ENCODE results near the gene CGNL1.

Gene CGNL1

GRCh38 chr15:57377478-57377847 is 1.2 kb downstream of the CGNL1 start:
- Histone ChIP-seq H3K27ac (replicated peaks) (no peak overlapping the region), H3K4me3 (replicated peaks; ENCODE audit: insufficient read depth, low read length) (no peak overlapping the region), H3K27me3 (ENCODE audit: insufficient read depth, poor library complexity, severe bottlenecking) (peaks cover 31% of the 10 kb centered on the region)
- TF ChIP-seq POLR2AphosphoS5 (IDR thresholded peaks at IDR 0.05; ENCODE audit: low read depth) (no peak), CTCF (IDR thresholded peaks at IDR 0.05; ENCODE audit: insufficient read depth, low read length) (no peak), GABPA (IDR thresholded peaks at IDR 0.05; ENCODE audit: low read depth) (no peak), REST (IDR thresholded peaks at IDR 0.05; ENCODE audit: insufficient replicate concordance, low read depth) (no peak), SPI1 (IDR thresholded peaks at IDR 0.05; ENCODE audit: borderline replicate concordance, low read depth) (no peak)
- DNase-seq (ENCODE audit: low read depth in 1 of 2, low spot score in 1 of 2), result no peak

GRCh38 chr15:57379487-57379886 is 3.2 kb downstream of the CGNL1 start:
- Histone ChIP-seq H3K27me3 (ENCODE audit: insufficient read depth, poor library complexity, severe bottlenecking) (peaks cover 31% of the 10 kb centered on the region), H3K4me3 (replicated peaks; ENCODE audit: insufficient read depth, low read length) (no peak overlapping the region), H3K27ac (replicated peaks) (no peak overlapping the region)
- DNase-seq (ENCODE audit: low read depth in 1 of 2, low spot score in 1 of 2), result no peak
- TF ChIP-seq REST (IDR thresholded peaks at IDR 0.05; ENCODE audit: insufficient replicate concordance, low read depth), result no peak
- no peak for TF ChIP-seq GABPA (IDR thresholded peaks at IDR 0.05; ENCODE audit: low read depth)
- TF ChIP-seq SPI1 (IDR thresholded peaks at IDR 0.05; ENCODE audit: borderline replicate concordance, low read depth), result no peak
- TF ChIP-seq CTCF (IDR thresholded peaks at IDR 0.05; ENCODE audit: insufficient read depth, low read length), result no peak
- no peak for TF ChIP-seq POLR2AphosphoS5 (IDR thresholded peaks at IDR 0.05; ENCODE audit: low read depth)

GRCh38 chr15:57380854-57381253 is 4.5 kb downstream of the CGNL1 start:
- no peak for TF ChIP-seq SPI1 (IDR thresholded peaks at IDR 0.05; ENCODE audit: borderline replicate concordance, low read depth)
- Histone ChIP-seq H3K4me3 (replicated peaks; ENCODE audit: insufficient read depth, low read length) (no peak overlapping the region), H3K27ac (replicated peaks) (no peak overlapping the region), H3K27me3 (ENCODE audit: insufficient read depth, poor library complexity, severe bottlenecking) (peaks cover 23% of the 10 kb centered on the region)
- no peak for DNase-seq (ENCODE audit: low read depth in 1 of 2, low spot score in 1 of 2)

GRCh38 chr15:57382215-57382614 is 5.9 kb downstream of the CGNL1 start:
- H3K27me3 ChIP-seq (ENCODE audit: insufficient read depth, poor library complexity, severe bottlenecking), result peaks cover 15% of the 10 kb centered on the region
- H3K4me3 ChIP-seq (replicated peaks; ENCODE audit: insufficient read depth, low read length), result no peak overlapping the region
- TF ChIP-seq SPI1 (IDR thresholded peaks at IDR 0.05; ENCODE audit: borderline replicate concordance, low read depth) (no peak), REST (IDR thresholded peaks at IDR 0.05; ENCODE audit: insufficient replicate concordance, low read depth) (no peak), POLR2AphosphoS5 (IDR thresholded peaks at IDR 0.05; ENCODE audit: low read depth) (no peak), CTCF (IDR thresholded peaks at IDR 0.05; ENCODE audit: insufficient read depth, low read length) (no peak), GABPA (IDR thresholded peaks at IDR 0.05; ENCODE audit: low read depth) (no peak)
- no peak for DNase-seq (ENCODE audit: low read depth in 1 of 2, low spot score in 1 of 2)
- H3K27ac ChIP-seq (replicated peaks), result no peak overlapping the region

All from HL-60 (cell line).